OCI-LY3 (cell line): ENCODE results near the gene TPO.
"Not testable (repeated sequence)": the region's sequence is repeated elsewhere in the genome, so short reads cannot be mapped to it uniquely, and the experiment has no call there.

Experiments
- H2AFZ ChIP-seq: fragments of 200-600, 300-600 bp; shearing (Covaris generic); 2 replicates; pipeline ENCODE4 v1.6.0; 2014; ENCODE audit warnings: antibody characterized with exemption, low read depth, low read length
- H3K27ac ChIP-seq: fragments of 200-600, 300-600 bp; sonication (generic); 2 replicates; pipeline ENCODE4 v1.5.1; 2014; ENCODE audit warnings: mild to moderate bottlenecking, low read length, moderate library complexity, mixed read lengths
- H3K27me3 ChIP-seq: fragments of 200-600, 300-600 bp; sonication (generic); 2 replicates; pipeline ENCODE4 v1.6.1; 2014; ENCODE audit warnings: low read depth, low read length, mixed read lengths
- H3K36me3 ChIP-seq: fragments of 200-600, 300-600 bp; sonication (generic); replicated peaks from 2 replicates; pipeline ENCODE3; 2014; ENCODE audit warnings: low read depth, low read length, mixed read lengths
- H3K4me1 ChIP-seq: fragments of 300-600, 200-600 bp; sonication (generic); 2 replicates; pipeline ENCODE4 v1.6.1; 2014; ENCODE audit warnings: low read length, mixed read lengths
- H3K4me2 ChIP-seq: fragments of 200-600, 300-600 bp; sonication (generic); 2 replicates; pipeline ENCODE4 v1.6.1; 2014; ENCODE audit warnings: low read length, mixed read lengths
- H3K4me3 ChIP-seq: fragments of 300-600, 200-600 bp; sonication (generic); 2 replicates; pipeline ENCODE4 v1.5.1; 2014; ENCODE audit warnings: antibody characterized with exemption, mild to moderate bottlenecking, low read length, moderate library complexity
- H3K79me2 ChIP-seq: fragments of 300-600, 200-600 bp; shearing (Covaris generic); 2 replicates; pipeline ENCODE4 v1.6.1; 2014; ENCODE audit warnings: mild to moderate bottlenecking, low read length, mixed read lengths
- H3K9ac ChIP-seq: fragments of 300-600, 200-600 bp; shearing (Covaris generic); 2 replicates; pipeline ENCODE4 v1.6.0; 2014; ENCODE audit warnings: mild to moderate bottlenecking, low read length, moderate library complexity
- H3K9me3 ChIP-seq: fragments of 200-600, 300-600 bp; shearing (Covaris generic); 2 replicates; pipeline ENCODE4 v1.6.1; 2014; ENCODE audit warnings: low read length, mixed read lengths; ENCODE audit not compliant: insufficient read depth
- H4K20me1 ChIP-seq: fragments of 200-600, 300-600 bp; sonication (generic); 2 replicates; pipeline ENCODE4 v1.6.1; 2016; ENCODE audit warnings: low read length, mixed read lengths; ENCODE audit not compliant: insufficient read depth
- EZH2phosphoT487 ChIP-seq: fragments of 200-600 bp; shearing (Covaris generic); IDR thresholded peaks from 2 replicates; pipeline ENCODE4 v1.6.1; 2018; ENCODE audit warnings: antibody characterized with exemption, mixed run types, low read depth
- TF ChIP-seq, protein P1 (sequence below): fragments of 200-600, 300-600 bp; sonication (generic); IDR thresholded peaks from 2 replicates; pipeline ENCODE4 v1.5.1; 2014; ENCODE audit warnings: antibody characterized with exemption, low read length, low read depth

Gene TPO

DNA sequence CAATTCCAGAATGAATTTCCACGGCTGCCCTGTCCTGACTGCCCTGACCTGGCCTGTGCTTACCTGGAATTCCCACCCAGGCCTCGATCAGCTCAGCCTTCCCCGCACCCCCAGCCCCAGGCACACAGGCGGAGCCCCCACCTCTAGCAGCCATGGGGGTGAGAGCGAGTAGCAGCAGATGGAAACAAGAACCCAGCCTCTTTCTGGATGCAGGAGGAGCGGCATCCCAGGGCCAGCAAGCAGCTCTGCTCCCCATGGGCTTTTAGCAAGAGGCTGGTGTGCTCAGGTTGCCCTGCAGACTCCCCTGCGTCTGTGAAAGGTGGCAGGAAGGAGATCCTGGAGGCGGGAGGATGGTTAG lies 101.8 kb downstream of the TPO start:
- Histone ChIP-seq H3K27me3 (peaks cover 6% of the 10 kb centered on the region; the same call in 1 of the 2 replicates), H3K4me3 (no peak overlapping the region), H3K4me1 (no peaks in the 10 kb centered on the region), H3K9ac (no peak overlapping the region), H3K79me2 (no peaks in the 10 kb centered on the region), H3K4me2 (no peak overlapping the region), H4K20me1 (no peaks in the 10 kb centered on the region), H3K36me3 (no peaks in the 10 kb centered on the region), H3K27ac (no peak overlapping the region), H3K9me3 (no peaks in the 10 kb centered on the region), H2AFZ (no peak overlapping the region)
- TF ChIP-seq, protein P1, sequence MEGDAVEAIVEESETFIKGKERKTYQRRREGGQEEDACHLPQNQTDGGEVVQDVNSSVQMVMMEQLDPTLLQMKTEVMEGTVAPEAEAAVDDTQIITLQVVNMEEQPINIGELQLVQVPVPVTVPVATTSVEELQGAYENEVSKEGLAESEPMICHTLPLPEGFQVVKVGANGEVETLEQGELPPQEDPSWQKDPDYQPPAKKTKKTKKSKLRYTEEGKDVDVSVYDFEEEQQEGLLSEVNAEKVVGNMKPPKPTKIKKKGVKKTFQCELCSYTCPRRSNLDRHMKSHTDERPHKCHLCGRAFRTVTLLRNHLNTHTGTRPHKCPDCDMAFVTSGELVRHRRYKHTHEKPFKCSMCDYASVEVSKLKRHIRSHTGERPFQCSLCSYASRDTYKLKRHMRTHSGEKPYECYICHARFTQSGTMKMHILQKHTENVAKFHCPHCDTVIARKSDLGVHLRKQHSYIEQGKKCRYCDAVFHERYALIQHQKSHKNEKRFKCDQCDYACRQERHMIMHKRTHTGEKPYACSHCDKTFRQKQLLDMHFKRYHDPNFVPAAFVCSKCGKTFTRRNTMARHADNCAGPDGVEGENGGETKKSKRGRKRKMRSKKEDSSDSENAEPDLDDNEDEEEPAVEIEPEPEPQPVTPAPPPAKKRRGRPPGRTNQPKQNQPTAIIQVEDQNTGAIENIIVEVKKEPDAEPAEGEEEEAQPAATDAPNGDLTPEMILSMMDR: no peak
- no peak for TF ChIP-seq EZH2phosphoT487

DNA sequence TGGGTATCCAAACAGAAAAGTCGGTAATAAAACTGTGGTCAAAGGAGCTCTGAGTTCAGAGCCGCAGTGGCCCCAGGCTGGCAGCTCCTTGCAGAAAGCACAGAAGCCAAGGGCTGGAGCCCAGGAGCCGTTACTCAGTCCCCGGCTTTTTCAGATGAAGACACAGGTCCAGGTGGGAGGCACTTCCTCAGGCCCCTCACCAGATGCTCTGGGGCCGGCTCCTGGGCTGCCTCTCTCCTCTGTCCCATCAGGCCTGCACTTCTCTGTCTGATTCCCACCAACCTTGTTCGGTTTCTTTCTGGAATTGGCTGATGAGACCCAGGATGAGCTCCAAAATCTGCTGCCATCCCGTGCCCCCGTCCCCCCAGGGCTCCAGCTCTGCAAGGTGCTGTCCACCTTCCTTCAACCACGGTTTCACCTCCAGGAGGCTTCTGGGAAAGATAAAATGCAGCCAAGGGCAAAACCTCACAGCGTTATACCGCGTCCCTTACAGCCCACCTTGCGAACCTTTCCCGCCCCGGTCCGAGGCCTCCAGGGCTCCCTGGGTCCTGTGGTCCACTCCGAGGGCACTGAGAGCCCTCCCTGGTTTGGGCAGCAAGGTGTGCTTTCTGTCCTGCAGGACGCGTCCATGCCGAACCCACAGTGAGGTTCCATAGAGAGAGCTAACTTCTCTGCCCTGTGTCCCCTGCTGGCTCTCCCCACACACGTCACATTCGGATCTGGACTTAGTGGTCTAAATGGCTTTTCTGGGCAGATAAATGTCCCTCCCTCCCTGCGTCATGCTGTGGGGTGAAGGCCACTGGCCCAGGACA lies 102.9 kb downstream of the TPO start:
- Histone ChIP-seq H3K9ac (no peak overlapping the region), H3K79me2 (no peaks in the 10 kb centered on the region), H3K27me3 (0 out of 2 replicates have a peak, but pooled peaks cover 5% of the 10 kb centered on the region), H3K4me2 (no peak overlapping the region), H3K4me3 (no peak overlapping the region), H4K20me1 (no peaks in the 10 kb centered on the region), H3K36me3 (no peaks in the 10 kb centered on the region), H3K4me1 (no peaks in the 10 kb centered on the region), H2AFZ (no peak overlapping the region), H3K27ac (no peak overlapping the region), H3K9me3 (no peaks in the 10 kb centered on the region)
- TF ChIP-seq, protein P1: no peak
- no peak for TF ChIP-seq EZH2phosphoT487

DNA sequence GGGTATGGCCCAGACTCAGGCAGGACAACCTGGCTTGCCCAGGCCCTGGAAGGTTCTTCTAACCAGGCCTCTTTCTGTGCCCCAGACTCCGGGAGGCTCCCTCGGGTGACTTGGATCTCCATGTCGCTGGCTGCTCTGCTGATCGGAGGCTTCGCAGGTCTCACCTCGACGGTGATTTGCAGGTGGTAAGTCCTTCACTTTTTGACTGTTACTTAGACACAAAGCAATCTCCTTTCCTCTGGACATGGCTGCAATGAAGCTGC lies 103.5 kb downstream of the TPO start:
- Histone ChIP-seq H3K36me3 (no peaks in the 10 kb centered on the region), H3K4me2 (no peak overlapping the region), H3K9me3 (no peaks in the 10 kb centered on the region), H2AFZ (no peak overlapping the region), H3K4me1 (no peaks in the 10 kb centered on the region), H3K79me2 (no peaks in the 10 kb centered on the region), H4K20me1 (no peaks in the 10 kb centered on the region), H3K27me3 (0 out of 2 replicates have a peak, but pooled peaks cover 5% of the 10 kb centered on the region), H3K9ac (no peak overlapping the region), H3K4me3 (no peak overlapping the region), H3K27ac (no peak overlapping the region)
- TF ChIP-seq, protein P1: no peak
- no peak for TF ChIP-seq EZH2phosphoT487

DNA sequence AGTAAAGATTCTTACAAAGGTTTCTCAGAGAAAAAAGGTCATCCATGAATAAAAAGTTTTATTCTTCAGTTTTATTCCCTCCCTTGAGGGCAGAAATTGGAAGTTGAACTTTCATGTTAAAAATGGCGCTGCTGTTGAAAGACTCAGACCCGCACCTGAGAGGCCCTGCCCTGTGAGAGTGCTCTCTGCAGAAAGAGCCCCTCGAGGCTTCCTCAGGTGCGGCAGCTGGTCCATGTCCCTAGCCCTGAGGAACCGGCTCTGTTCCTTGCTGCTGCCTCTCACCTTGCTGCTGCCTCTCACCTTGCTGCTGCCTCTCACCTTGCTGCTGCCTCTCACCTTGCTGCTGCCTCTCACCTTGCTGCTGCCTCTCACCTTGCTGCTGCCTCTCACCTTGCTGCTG lies 104.0 kb downstream of the TPO start:
- H3K4me2 ChIP-seq, H3K4me3 ChIP-seq, H3K79me2 ChIP-seq, H3K27me3 ChIP-seq, H4K20me1 ChIP-seq, H2AFZ ChIP-seq, H3K9me3 ChIP-seq, H3K9ac ChIP-seq, H3K27ac ChIP-seq, H3K4me1 ChIP-seq, H3K36me3 ChIP-seq: not testable (repeated sequence)
